OCI-LY7 (cell line): ENCODE data around the gene POU2AF1. TPM values are rescaled to one million over a fixed set of nuclear protein-coding genes. Genes with fewer than 3 reads are reported as not detected.

Experiments used
- BruUV-seq: library from RNA; stranded (reverse); fragments of 400-500 nt; replicated peaks from 2 replicates; lab custom pipeline; 2021; lab: Mats Ljungman, UMichigan
- CTCF ChIA-PET: fragments of 300-600 bp; sonication (Branson Sonifier 250); formaldehyde crosslinking; loops from one replicate; lab custom pipeline; 2022; ENCODE audit warnings: antibody characterized with exemption; ENCODE audit not compliant: unreplicated experiment; lab: Charles Lee
- POLR2A ChIA-PET: fragments of 300-600 bp; sonication (Branson Sonifier 250); formaldehyde crosslinking; loops from one replicate; lab custom pipeline; 2022; ENCODE audit warnings: antibody characterized with exemption; lab: Charles Lee
- DNase-seq: peaks from one replicate; pipeline ENCODE4 v3.0.0-alpha.2; 2015; ENCODE audit warnings: low spot score
- H2AFZ ChIP-seq: fragments of 200-600 bp; sonication (generic), shearing (Covaris generic); 2 replicates; pipeline ENCODE4 v1.6.1; 2014; ENCODE audit warnings: mild to moderate bottlenecking, antibody characterized with exemption, low read length, moderate library complexity
- H3K27ac ChIP-seq: fragments of 200-600 bp; sonication (generic); 2 replicates; pipeline ENCODE4 v1.5.1; 2014; ENCODE audit warnings: mixed run types, low read depth, mild to moderate bottlenecking, moderate library complexity, low read length, inconsistent platforms; ENCODE audit not compliant: poor library complexity, severe bottlenecking
- H3K36me3 ChIP-seq: fragments of 200-600 bp; sonication (generic); 2 replicates; pipeline ENCODE4 v1.6.1; 2014; ENCODE audit warnings: mild to moderate bottlenecking, antibody characterized with exemption, low read length, moderate library complexity, mixed read lengths; ENCODE audit not compliant: insufficient read depth
- H3K4me1 ChIP-seq: fragments of 200-600 bp; sonication (generic); 2 replicates; pipeline ENCODE4 v1.5.1; 2014; ENCODE audit warnings: mild to moderate bottlenecking, low read length; ENCODE audit not compliant: insufficient read depth, poor library complexity, severe bottlenecking
- H3K4me2 ChIP-seq: fragments of 200-600 bp; sonication (generic); 2 replicates; pipeline ENCODE4 v1.6.1; 2014; ENCODE audit warnings: mild to moderate bottlenecking, low read length
- H3K4me3 ChIP-seq: fragments of 200-600 bp; sonication (generic); 2 replicates; pipeline ENCODE4 v1.5.1; 2014; ENCODE audit warnings: mild to moderate bottlenecking, low read depth, low read length; ENCODE audit not compliant: poor library complexity, severe bottlenecking
- H3K79me2 ChIP-seq: fragments of 200-600 bp; sonication (generic); 2 replicates; pipeline ENCODE4 v1.6.1; 2016; ENCODE audit warnings: low read depth, mild to moderate bottlenecking, low read length, moderate library complexity, mixed read lengths; ENCODE audit not compliant: insufficient read depth
- H3K9me2 ChIP-seq: fragments of 200-600 bp; sonication (generic); 2 replicates; pipeline ENCODE4 v1.6.1; 2016; ENCODE audit warnings: mild to moderate bottlenecking, low read length, mixed read lengths; ENCODE audit not compliant: insufficient read depth
- H3K9me3 ChIP-seq: fragments of 200-600 bp; sonication (generic); 2 replicates; pipeline ENCODE4 v1.6.1; 2014; ENCODE audit warnings: mild to moderate bottlenecking, mixed run types, low read length, mixed read lengths
- H4K20me1 ChIP-seq: fragments of 200-600 bp; sonication (generic); 2 replicates; pipeline ENCODE4 v1.6.1; 2014; ENCODE audit warnings: mild to moderate bottlenecking, antibody characterized with exemption, low read length, moderate library complexity, mixed read lengths; ENCODE audit not compliant: insufficient read depth
- EZH2phosphoT487 ChIP-seq: fragments of 200-600 bp; sonication (generic); IDR thresholded peaks from 2 replicates; pipeline ENCODE4 v1.6.1; 2018; ENCODE audit warnings: low read depth, borderline replicate concordance, mild to moderate bottlenecking, mixed run types, antibody characterized with exemption, low read length, moderate library complexity, mixed read lengths
- intact Hi-C: fragments of 100-400 bp; cut with micrococcal nuclease; formaldehyde crosslinking; loops from one replicate; pipeline ENCODE4 v1.10.0; 2022; ENCODE audit not compliant: unreplicated experiment
- total RNA-seq, 2 experiments: library from RNA; depleted of rRNA in 1 of 2; stranded (reverse); fragments of >200 nt in 1 of 2; shearing (Covaris generic) in 1 of 2; gene quantifications; 2 replicates each; pipeline ENCODE4 v1.2.3, GENCODE V29; 2014 to 2022
- TF ChIP-seq, protein P1 (sequence below): fragments of 200-600 bp; sonication (generic); conservative IDR thresholded peaks from 2 replicates; pipeline ENCODE4 v1.5.1; 2014; ENCODE audit warnings: mild to moderate bottlenecking, antibody characterized with exemption, low read length, moderate library complexity, mixed read lengths

POU2AF1 gene
- total RNA-seq, 2 experiments from 2014 or later: 86.1 to 285 TPM

DNA sequence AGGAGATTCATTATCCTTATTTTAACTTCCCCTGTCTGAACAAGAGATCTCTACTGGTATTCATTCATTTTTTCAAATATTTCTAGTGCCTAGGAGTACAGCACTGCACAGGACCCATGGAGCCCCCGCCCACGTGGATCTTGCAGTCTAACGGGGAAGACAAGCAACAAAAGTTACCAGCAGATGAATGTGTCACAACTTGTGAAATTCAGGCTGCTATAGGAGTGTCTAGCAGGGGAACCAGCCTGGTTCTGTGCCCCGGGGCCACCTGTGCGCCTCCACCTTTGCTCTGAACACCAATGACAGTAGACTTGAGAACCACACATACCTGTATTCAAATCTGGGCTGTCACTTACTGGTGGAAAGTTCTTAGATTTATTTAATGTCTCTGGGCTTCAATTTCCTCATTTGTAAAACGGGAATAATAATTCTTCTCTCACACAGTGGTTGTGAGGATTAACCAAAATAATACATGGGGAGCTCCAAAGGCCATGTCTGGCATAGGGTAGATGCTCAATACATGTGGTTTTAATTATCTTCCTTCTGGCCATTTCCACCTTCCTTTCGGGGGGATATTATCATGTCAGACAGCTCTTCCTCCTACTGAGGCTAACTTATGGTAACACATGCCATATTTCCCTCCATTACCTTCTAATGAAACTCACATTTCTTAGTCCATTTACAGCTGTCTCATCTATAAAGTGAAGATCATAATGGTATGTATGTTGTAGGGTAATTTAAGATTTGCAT lies 17.8 kb downstream of the POU2AF1 start:
- no peak for DNase-seq
- Histone ChIP-seq H2AFZ (no peak overlapping the region), H3K4me1 (peaks cover 75% of the 10 kb centered on the region), H3K4me3 (no peak overlapping the region), H3K36me3 (peaks cover 100% of the 10 kb centered on the region), H3K4me2 (peak overlapping the region; percentile 96; the same call in 1 of the 2 replicates), H3K79me2 (peaks cover 76% of the 10 kb centered on the region), H3K9me3 (no peaks in the 10 kb centered on the region), H3K9me2 (no peaks in the 10 kb centered on the region), H4K20me1 (peaks cover 40% of the 10 kb centered on the region), H3K27ac (peak overlapping the region; percentile 40)
- CTCF ChIA-PET: interaction anchor here (2.2 kb wide), 1 partner anchor 57 kb away, joined by 7 read pairs; no protein-coding TSS in a partner anchor
- no TSS peak for BruUV-seq
- TF ChIP-seq, protein P1, sequence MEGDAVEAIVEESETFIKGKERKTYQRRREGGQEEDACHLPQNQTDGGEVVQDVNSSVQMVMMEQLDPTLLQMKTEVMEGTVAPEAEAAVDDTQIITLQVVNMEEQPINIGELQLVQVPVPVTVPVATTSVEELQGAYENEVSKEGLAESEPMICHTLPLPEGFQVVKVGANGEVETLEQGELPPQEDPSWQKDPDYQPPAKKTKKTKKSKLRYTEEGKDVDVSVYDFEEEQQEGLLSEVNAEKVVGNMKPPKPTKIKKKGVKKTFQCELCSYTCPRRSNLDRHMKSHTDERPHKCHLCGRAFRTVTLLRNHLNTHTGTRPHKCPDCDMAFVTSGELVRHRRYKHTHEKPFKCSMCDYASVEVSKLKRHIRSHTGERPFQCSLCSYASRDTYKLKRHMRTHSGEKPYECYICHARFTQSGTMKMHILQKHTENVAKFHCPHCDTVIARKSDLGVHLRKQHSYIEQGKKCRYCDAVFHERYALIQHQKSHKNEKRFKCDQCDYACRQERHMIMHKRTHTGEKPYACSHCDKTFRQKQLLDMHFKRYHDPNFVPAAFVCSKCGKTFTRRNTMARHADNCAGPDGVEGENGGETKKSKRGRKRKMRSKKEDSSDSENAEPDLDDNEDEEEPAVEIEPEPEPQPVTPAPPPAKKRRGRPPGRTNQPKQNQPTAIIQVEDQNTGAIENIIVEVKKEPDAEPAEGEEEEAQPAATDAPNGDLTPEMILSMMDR: no peak
- no peak for TF ChIP-seq EZH2phosphoT487
- intact Hi-C loops: no loop called here
- POLR2A ChIA-PET: interaction anchor here (0.7 to 24.8 kb wide), 6 partner anchors 11 to 55 kb away, joined by 3 to 577 read pairs (median 4); partner anchors contain the start of gene POU2AF1

DNA sequence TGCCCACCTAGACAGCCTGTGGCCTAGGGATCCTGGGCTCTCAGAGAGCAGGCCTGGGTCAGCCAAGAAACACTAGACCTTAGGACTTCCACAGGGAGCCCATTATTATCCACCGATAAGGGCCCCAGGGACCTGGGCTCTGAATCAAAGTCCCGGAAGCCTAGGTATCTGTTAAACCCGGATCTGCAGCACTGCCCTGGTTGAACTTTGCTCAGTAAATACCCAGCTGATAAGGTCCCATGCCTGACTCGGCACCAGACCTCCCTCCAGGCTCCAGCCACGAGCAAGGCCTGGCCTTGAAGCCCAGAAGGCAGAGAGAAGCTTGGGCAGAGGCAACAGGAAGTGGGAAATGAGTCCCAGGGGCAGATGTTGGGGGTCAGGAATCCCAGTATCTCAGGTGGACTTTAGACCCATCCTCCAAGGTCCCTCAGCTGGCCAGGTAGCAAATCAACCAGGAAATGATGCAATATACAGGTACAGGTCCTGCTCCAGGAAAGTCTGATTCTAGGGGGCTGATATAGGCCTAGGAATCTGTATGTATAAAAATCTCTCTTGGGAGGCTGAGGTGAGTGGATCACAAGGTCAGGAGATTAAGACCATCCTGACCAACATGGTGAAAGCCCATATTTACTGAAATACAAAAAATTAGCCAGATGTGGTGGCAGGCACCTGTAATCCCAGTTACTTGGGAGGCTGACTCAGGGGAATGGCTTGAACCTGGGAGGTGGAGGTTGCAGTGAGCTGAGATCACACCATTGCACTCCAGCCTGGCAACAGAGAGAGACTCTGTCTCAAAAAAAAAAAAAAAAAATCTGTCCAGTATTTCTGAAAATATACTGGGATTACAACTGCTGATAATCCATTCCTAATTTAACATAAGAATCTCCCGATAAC lies 18.7 kb downstream of the POU2AF1 start:
- peaks cover 67% of the 10 kb centered on the region for H3K4me1 ChIP-seq
- BruUV-seq: no TSS peak
- H2AFZ ChIP-seq: no peak overlapping the region
- CTCF ChIA-PET: interaction anchor here (0.9 to 2.2 kb wide), 2 partner anchors 33 to 58 kb away, joined by 3 to 7 read pairs; no protein-coding TSS in a partner anchor
- peak; percentile 13 for DNase-seq
- no peak overlapping the region for H3K4me3 ChIP-seq
- H3K9me2 ChIP-seq: no peaks in the 10 kb centered on the region
- TF ChIP-seq EZH2phosphoT487: no peak
- TF ChIP-seq, protein P1: no peak
- POLR2A ChIA-PET: interaction anchor here (0.5 to 24.8 kb wide), 5 partner anchors 8 to 794 kb away, joined by 3 to 577 read pairs (median 4); partner anchors contain the start of gene POU2AF1
- peaks cover 36% of the 10 kb centered on the region for H4K20me1 ChIP-seq
- H3K36me3 ChIP-seq: peaks cover 100% of the 10 kb centered on the region
- intact Hi-C loops: no loop called here
- peak overlapping the region; percentile 96 for H3K4me2 ChIP-seq
- H3K79me2 ChIP-seq: peaks cover 68% of the 10 kb centered on the region
- H3K27ac ChIP-seq: peak overlapping the region; percentile 40
- no peaks in the 10 kb centered on the region for H3K9me3 ChIP-seq
